Inflammatory macrophage treated with lipopolysaccharide for 1 hour (primary cell): Measurements from ENCODE around the gene MED15.

Experiments
- DNase-seq, 2 donors: peaks; one replicate each; pipeline ENCODE4 v3.0.0-alpha.2; 2020 to 2022

Gene MED15

DNA sequence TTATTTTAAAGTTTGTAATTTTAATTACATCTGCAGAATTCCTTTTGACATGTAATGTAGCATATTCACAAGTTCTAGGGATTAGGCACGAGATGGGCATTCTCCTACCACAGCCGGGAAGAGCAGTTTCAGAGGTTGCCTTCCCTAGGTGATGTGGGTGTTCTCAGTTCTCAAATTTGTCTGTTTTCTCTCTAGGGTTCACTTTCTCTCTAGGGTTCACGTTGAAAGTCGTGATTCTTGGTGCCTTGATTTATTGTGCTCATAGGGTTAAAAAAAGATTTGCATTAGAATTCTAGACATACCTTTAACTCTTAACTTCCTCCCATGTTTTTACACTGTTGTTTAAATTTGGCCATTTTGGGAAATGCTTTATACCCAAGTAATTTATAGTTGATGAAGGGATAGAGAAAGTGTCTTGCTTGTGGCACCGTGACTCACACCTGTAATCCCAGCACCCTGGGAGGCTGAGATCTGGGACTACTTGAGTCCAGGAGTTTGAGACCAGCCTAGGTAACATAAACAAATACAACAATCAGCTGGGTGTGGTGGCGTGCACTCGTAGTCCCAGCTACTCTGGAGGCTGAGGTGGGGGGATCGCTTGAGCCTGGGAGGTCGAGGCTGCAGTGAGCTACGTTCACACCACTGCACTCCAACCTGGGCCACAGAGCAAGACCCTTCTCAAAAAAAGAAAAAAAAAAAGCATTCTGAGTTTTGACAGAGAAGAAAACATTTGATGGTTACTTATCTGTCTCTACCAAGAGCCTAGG, 3.6 kb downstream of the MED15 start:
- DNase-seq: no peak

DNA sequence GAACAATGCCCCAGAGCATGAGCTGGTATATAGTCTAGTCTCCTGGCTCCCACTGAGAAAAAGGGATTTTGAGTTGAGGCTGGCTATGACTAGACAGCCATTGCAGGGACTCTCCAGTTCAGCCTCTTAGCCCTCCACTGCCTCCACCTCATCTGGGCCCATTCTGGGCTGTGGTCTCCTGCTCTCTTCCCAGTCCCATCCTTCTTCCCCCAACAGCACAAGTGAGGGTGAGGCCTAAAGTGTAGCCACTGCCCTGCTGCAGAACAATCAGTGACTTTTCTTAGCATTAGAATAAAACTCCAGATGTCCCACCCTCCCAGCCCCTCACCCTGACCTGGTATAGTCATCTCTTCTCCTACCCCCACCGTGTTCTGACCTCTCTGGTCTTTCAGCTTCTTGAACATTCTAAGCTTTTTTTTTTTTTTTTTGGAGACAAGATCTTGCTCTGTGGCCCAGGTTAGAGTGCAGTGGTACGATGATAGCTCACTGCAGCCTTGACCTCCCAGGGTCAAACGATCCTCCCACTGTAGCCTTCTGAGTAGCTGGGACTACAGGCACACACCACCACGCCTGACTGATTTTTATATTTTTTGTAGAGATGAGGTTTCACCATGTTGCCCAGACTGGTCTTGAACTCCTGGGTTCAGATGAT, 4.3 kb downstream of the MED15 start:
- DNase-seq: no peak

DNA sequence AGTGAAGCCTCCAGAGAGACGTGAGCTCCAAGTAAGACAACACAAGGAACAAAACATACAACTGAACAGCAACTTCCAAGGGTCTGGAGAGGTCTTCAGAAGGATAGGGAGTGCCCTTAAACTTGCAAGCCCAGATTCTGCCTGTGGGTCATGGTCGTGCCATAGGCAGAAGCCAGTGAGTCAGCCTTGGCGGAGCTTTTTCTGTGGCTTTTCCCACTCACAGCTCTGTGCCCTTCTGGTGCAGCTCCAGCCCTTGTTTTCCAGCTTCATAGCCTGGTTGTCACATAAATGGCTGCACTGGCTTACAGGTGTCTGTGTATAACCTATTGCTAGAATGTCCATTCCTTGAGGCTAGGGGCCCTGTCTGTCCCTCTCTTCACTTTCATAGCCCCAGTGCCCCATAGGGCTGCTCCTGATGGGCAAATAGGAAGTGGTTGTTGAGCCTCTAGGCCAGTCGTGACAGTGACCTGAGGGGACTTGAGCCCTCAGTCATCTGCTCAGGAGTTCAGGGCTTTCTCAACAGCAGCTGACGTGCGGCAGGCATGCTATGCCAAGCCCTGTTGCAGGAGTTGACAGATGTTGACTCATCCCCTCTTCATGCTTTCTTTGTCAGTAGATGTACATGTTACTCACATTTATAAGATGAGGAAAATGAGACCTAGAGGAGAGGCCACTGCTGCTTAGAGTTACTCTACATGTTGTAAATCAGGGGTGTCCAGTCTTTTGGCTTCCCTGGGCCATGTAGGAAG, 7.4 kb downstream of the MED15 start:
- DNase-seq: peak; percentile 58 to 92

DNA sequence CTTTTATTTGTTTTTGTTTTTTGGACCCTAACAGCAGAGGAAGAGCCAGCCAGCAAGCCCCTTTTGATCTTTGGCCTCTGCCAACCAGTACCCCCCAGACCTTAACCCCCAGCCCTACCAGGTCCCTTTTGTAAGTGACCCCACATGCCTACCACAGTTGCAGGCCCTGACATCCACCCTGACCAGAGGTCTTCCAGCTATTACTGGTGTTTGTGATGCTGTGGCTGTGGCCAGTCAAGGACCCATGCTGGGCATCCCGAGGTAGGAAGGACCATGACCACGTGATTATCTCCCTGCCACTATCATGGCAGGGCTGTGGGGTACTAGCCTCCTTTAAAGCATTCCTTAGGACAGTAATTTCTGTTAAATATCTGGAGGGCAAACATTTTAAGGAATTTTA, 9.0 kb downstream of the MED15 start:
- no peak for DNase-seq

DNA sequence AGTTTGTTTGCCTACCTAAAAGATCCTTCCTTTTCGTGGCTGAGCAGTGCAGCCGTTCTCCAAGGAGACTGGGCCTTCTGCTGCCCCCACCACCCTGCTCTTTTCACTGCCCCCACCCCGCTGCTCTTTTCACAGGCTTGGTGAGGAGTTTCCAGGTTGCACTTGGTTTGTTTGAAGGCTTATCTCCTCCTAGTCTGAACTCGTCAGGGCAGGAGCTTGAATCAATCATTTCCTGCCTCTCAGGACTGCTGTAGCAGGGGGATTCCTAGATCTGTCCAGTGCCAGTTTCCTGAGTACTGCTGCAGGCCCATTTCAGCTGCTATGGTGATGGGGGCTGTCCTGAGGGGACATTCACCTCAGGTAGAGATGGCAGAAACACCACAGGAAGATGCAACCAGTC, 10.0 kb downstream of the MED15 start:
- DNase-seq: no peak

DNA sequence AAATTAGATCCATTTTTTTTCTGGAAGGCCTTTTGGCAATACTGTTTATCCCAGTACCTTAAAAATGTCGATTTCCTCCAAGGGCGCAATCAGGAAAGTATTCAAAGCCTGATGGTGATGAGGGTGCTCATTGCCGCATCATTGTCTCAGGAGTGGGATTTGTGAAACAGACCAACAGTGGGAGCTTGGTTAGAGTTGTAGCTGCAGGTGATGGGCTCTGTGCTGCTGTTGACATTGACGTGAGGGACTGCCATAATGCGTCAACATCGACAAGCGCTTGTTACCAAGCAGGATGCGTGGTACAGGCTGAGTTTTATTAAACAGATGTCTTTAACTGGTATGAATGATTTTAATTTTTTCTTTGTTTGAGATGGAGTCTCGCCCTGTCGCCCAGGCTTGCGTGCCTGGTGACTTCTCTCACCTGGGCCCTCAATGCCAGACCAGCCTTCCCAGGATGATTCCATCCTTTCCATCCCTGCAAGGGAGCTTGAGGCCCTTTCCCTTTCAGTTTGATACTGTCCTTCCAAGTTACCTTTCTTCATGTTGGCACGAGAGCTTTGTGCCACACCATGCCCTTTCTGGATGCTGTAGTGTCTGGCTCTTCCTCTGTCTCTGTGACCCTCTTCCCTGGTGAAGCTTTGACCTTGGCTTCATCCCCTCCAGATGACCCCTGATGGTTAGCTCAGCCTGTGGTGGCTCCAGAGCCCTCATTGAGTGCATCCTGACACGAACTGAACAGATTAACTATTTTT, 10.6 kb downstream of the MED15 start:
- DNase-seq: no peak

DNA sequence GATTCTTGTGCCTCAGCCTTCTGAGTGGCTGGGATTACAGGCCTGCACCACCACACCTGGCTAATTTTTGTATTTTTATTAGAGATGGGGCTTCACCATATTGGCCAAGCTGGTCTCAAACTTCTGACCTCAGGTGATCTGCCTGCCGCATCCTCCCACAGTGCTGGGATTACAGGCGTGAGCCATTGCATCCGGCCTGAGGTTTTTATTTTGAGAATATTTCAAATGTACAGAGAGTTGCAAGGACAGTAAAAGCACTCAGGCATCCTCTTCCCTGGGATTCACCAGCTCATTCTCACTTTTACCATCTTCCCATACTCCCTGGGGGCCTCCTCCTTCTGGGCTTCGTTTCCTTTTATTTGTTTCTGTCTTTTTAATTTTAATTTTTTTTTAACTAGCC, 12.1 kb downstream of the MED15 start:
- no peak for DNase-seq

DNA sequence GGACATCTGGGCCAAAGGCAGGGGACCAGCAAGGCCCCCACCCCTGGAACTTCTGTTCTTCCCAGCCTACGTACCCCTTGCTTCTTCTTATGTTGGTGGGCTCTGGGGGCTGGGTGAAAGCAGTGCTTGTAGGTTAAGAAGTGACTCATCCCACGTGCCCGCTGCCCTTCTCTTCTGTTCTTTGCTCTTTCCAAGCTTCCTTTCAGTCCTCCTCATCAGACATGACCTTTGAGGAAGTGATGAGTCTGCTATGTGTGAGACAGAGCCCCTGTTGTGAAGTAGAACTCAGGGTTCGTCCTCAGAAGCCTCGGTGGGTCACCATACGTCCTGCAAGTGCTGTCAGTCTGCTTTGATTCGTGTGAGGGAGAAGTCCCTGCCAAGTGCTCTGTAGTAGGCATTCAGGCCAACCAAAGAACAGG, 12.7 kb downstream of the MED15 start:
- peak; percentile 14 to 37 for DNase-seq

DNA sequence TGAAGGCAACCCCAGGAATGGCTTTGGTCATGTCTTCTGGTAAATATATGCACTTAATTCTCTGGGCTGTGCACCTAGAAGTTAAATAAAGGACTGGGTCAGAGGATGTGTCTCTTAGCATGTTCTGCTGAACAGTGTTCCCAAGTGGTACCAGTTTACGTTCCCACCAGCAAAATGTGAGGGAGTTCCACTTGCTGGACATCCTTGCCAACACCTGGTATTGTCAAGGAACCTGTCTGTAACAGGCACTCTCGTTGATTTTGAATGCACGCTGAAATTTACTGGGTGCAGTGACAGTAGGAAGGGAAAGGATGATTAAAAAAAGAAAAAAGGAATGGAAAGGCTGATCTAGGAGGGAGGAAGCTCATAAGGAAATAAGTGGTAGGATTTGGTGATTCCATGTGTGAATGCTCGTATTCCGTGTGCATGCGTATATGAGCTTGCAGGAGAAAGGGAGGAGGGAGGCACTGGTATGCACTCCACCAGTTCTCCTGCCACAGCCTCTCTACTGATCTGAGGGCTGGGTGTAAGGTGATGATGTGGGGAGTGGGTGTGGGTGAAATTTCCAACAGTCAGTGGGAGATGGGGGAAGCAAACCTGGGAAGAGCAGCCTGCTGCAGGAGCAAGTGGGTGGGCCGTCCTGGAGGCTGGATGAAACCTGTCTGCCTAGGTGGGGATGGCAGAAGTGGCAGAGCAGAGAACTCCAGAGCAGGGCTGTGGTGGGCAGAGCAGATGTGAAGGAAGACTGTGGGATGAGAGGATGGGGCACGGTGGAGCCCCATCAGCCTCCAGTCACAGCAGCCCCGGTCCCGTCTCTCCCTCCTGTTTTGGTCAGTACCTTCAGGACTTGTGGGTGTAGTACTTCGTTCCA, 15.0 kb downstream of the MED15 start:
- DNase-seq: no peak

DNA sequence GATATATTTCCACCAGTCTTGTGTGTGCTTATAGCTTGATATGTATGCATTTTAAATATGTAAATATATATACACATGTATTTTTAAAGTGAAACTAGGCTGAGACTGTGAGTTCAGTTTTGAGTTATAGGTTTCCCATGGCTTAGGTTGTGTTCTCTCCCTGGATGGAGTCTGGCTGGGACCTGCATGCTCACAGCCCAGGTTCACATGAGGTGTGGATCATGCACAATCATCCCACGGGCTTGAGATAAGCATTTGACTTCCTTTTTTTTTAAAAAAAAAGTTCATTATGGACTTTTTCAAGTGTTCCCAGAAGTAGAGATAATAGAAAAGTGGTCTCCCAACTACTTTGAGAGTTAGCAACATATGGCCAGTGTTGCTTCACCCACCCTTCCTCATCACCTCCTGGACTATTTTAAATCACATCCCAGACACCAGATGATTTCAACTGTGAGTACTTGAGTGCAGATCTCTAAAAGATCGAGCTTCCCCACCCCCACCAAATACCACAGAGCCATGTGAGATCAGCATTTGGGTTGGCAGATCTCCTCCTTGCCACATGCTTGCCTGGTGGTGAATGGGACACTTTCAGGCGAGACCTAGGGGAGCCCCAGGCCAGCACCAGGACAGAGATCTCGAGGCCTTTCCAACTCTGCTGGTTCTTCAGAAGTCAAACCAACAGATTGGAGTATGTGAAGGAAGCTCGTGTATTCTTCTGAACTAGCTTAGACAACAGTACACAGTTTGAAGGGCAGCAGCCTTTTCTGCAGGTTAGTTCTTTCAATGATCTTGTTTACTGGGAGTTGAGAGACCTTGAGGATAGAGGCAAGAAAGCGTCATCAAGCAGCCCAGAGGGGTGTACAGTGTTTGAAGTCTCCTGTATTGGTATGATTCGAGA, 15.9 kb downstream of the MED15 start:
- DNase-seq: peak; percentile 32 to 78

DNA sequence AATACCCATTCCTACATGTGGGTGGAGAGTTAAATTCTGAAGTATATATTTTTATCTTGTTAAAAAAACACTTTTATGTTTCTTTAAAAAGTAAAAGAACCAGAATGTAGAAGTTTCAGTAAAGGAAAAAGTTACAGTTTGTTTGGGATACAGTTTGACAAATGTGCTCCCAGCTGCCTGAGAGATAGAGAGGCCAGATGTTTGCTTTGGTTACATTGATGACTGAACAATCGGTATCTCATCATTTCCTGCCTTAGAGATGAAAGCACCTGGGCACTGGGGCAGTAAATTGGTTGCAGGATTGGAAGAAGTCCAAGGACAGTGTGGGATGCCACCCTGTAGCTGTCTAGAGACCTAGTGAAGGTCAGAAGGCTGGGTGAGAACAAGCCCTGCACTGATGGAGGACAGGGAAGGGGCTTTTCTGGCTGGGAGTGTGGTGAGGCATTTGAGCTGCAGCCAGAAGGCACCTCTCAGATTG, 16.6 kb downstream of the MED15 start:
- no peak for DNase-seq

DNA sequence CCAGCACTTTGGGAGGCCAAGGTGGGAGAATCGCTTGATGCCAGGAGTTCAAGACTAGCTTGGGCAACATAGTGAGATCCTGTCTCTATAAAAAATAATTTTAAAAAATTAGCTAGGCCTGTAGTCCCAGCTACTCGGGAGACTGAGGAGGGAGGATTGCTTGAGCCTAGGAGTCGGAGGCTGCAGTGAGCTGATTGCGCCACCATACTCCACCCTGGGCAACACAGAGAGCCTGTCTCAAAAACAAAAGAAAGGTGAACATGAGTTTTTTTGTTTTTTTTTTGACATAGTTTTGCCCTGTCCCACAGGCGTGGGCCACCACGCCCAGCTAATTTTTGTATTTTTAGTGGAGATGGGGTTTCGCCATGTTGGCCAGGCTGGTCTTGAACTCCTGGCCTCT, 17.6 kb downstream of the MED15 start:
- DNase-seq: no peak

DNA sequence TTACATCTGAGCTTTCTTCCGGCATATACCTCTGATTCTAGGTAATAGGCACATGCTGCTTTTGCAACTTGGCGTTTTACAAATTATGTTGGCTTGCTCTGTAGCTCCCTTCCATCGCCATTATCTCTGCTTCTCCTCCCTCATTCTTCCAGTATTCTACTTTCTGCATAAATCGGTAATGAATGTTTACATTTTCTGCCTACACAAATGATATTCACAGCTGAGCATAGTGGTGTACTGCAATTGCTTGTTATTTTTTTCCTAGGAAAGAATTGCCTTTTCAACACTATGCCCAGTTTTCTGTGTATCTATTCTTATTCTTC, 18.9 kb downstream of the MED15 start:
- DNase-seq: no peak

DNA sequence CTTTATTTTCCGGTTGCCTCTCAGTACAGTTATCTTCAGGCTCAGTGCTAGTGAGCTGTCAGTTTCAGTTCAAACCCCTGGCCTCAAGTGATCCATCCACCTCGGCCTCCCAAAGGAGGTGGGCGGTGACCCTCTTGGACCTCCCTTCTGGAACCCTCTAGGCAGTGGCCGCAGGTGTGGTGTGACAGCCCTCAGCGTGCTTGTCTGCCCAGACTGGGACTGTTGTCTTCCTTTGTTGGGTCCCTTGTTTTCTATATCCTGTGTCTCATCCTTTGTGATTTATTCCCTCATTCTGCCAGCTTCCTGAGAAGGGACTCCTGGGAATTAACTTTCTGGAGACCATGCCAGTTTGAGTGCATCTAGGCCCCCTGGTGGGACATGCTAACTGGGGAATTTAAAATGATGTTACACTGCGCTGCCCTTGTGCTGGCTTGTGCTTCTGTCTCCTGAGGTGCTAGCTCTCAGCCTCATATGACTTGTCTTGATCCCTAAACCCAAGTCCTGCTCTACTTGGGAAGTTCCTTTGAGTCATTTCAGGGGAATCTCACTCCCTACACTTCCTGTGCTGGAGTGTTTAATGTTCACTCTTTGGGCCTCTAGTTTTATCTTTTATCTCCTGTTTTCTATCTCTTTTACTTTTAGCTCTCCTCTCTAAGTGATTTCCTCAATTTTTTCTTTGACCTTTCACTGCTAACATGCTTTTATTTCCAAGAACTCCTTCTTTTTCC, 19.4 kb downstream of the MED15 start:
- DNase-seq: peak in 1 of 2 donors; percentile 79

DNA sequence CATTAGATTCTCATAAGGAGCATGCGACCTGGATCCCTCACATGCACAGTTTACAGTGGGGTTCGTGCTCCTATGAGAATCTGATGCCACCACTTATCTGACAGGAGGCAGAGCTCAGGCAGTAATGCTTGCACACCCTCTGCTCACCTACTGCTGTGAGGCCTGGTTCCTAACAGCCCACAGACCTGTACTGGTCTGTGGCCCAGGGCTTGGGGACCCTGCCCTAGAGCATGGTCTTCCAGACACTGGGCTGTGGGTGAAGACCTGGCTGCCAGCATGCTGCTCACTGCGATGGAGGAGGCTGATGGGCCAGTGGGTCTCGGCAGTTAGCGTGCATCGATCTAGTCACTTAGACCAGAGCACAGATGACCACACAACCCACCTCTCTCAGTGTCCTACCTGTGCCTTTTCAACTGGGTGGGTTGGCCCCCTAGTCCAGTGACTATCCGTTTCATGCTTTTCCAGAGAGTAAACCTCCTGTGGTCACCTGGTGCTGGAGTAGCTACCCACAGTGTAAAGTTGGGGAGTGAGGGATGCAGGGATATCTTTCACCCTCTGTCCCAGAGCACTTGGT, 21.1 kb downstream of the MED15 start:
- no peak for DNase-seq

DNA sequence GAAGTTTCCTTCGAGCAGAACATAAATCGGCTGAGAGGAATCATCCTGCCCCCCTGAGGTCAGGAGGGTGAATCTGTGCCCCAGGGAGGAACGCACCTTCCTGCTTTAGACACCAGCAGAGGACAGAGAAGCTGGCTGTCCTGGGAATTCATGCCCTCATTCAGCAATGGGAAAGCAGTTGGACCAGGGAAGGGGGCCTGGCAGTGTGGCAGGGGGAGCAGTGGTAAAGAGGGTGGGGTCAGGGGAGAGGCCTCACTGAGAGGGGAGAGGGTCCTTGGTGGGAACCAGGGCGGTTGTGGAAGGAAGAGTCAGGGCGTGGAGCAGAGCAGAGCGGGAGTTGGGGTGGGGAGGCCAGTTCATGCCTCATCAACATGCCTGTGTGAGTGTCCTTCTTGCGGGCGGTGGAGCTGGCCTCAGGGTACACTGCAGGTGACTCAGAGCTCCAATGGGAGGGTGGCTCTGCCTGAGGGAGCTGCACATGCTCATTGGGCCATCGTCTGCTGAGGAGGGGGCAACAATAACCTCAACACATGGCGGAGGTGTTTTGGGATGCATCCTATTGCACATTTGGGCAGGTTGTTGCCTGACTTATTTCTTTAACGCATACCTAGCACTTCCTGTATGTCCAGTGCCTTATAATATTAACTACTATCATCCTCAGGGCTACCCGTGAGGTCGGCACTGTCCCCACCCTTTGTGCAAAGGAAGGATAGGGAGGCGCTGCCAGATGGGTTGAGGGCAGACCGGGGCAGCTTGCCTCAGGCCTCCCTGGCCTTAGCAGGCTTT, 23.2 kb downstream of the MED15 start:
- DNase-seq: no peak

DNA sequence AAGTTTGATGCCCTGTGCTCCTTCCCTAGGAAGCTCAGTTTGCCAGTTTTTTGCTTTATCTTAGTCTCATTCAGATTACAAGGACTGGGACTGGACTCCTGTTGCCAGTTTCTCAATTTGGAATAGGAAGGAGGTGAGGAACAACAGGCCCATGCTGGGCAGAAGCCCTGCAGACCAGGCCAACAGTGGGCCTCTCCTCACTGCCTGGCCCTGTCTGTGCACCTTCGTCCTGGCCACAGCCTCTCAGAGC, 23.7 kb downstream of the MED15 start:
- DNase-seq: no peak

DNA sequence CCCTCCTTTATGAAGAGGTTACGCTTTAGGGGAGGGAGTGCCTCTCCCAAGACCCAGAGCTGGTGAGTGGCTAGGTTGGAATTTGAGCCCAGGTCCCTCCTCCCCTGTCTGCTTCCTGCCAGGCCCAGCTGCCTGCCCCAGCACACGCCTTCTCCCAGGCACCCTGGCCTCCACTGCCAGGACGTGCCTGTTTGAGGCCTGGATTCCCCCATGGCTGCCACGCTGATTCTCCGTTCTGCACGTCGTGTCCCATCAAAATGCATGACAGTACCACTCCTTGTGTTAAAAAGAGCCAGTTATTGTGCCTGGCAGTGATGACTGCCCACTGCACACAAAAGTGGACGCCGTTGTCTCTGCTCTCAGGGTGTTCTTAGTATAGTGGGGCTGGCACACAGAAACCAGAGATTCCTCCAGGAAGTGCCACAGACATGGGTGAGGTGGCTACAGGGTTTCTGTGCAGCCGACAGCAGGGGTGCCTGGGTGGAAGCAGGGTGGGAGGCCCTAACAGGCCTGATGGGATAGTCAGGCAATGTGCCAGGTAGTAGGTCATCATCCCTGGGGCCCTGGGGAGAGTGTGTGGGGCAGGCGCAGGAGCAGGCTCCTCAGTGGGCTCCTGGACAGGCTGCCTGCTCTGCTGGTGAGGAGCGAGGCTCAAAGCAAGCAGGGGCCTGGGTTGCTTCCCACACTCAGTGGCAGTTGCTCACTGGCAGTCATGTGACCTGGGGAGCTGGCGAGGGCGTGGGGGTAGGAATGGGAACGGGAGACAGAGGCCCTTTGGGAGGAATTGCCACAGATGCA, 24.2 kb downstream of the MED15 start:
- peak; percentile 40 to 81 for DNase-seq
